Activated gamma-delta T cell treated with Interleukin-2 at 50 U/mL for 16 hours (primary cell): ENCODE measurements around the gene SLC7A7.
"Not testable (repeated sequence)": the region's sequence is repeated elsewhere in the genome, so short reads cannot be mapped to it uniquely, and the experiment has no call there.

Experiments
- DNase-seq: peaks from one replicate; pipeline ENCODE4 v3.0.0-alpha.2; 2020

SLC7A7 gene

DNA sequence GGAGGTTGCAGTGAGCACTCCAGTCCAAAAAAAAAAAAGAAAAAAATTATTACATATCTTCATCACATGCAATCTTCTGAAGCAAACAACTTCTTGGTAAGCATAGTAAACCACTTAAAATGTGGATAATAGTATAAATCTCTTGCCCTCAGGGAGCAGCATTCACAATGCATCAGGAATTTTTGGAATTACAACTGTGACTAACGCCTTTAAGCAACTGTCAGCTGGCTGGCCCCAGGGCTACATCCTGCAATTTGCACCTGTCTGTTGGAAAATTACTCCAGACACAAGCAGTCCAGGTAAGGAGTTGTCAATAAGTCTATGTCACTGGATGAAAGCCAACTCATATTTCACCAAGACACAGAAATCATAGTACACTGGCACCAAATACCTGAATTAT lies 5.5 kb upstream of the SLC7A7 start:
- no peak for DNase-seq

DNA sequence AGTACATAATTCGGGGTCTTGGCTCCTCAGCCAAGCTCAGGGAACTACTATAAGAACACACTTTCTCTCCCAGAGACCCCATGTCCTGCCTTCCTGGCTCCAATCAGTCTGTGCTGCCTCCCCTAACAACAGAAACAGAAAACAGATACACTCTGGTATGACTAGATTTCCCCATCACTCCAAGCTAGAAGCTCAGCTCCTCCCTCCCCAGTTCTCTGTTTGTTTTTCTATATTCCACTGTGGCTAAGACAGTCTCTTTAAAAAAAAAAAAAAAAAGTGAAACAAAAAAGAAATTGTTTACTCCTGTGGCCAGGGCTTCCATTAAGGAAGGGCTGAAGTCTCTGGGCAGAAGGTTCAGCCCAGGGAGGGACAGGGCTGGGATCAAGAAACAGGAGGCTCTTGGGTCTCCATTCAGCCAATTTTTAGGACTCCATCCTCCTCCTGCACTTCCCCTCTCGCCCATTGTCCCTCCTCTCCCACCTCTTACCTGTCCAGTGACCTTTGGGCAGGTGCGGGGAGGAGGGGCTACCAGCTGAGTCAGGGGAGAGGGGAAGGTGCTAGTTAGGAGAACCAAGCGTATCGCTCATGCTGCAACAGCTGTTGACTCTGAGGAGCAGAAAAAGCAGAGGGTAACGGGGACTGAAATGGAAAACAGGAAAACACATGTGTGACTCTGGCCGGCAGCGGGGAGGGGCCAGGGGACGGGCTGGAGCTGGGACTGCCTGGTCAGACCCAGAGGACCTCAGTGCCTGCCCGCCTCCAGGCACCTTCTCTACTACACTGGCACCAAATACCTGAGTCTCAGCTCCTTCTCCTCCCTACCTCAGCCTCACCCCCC lies 4.1 kb upstream of the SLC7A7 start:
- no peak for DNase-seq

DNA sequence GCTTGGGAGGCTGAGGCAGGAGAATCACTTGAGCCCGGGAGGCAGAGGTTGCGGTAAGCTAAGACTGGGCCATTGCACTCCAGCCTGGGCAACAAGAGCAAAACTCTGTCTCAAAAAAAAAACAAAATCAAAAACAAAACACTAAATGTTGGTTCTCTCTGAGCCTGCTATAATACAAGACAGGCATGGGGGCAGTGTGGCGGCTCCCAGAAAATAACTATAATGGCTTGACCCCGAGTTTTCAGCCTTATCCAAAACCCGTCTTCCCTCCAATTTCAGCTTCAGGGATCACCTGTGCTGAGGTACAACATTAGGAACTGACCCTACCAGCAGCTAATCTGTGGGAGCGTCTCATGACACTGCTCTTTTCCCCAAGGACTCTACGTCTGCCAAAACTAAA lies 862 bp downstream of the SLC7A7 start:
- no peak for DNase-seq

DNA sequence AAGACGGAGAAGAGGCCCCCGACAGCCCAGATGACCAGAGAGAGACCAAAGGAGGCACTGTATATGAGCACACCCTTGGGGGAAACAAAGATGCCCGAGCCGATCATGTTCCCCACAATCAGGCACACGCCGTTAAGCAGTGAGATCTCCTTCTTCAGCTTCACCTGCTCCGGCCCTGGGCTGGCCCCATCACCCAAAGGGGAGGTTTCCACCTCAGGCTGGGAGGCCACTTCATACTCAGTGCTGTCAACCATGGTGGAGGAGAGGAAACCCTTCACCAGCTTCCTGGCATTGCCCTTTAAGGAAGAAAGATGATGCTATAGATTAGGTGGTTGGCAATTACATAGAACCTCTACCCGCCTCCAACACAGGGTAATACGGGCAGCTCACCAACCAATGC lies 2.1 kb downstream of the SLC7A7 start:
- DNase-seq: no peak

DNA sequence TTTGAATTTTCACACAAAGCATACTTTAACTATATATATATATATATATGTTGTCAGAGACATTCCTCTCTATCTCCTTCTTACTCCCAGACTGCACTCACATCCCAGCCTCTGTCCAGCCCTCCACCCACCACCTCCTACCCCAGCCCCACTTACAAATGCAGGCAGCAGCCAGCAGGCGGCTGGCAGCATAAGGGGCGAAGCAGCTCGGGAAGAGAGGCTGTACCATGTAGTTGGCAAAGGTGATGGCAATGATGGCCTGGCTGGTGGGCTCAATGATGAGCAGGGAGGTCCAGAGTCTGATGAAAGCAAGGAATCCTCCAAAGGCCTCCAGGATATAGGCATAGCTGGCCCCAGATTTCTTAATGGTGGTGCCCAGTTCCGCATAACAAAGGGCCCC lies 2.5 kb downstream of the SLC7A7 start:
- DNase-seq: no peak

DNA sequence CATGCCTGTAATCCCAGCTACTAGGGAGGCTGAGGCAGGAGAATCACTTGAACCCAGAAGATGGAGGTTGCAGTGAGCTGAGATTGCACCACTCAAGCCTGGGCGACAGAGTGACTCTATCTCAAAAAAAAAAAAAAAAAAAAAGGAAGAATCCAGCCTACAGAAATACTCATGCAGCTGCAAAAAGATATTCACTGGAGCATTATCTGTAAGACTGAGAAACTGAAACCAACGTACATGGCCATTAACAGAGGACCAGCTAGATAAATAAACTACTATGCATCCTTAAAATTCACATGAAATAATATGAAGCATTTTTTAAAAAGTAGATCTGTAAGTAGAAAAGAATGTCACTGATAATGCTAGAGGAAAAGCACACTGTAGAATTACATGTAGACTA lies 3.5 kb downstream of the SLC7A7 start:
- no peak for DNase-seq

DNA sequence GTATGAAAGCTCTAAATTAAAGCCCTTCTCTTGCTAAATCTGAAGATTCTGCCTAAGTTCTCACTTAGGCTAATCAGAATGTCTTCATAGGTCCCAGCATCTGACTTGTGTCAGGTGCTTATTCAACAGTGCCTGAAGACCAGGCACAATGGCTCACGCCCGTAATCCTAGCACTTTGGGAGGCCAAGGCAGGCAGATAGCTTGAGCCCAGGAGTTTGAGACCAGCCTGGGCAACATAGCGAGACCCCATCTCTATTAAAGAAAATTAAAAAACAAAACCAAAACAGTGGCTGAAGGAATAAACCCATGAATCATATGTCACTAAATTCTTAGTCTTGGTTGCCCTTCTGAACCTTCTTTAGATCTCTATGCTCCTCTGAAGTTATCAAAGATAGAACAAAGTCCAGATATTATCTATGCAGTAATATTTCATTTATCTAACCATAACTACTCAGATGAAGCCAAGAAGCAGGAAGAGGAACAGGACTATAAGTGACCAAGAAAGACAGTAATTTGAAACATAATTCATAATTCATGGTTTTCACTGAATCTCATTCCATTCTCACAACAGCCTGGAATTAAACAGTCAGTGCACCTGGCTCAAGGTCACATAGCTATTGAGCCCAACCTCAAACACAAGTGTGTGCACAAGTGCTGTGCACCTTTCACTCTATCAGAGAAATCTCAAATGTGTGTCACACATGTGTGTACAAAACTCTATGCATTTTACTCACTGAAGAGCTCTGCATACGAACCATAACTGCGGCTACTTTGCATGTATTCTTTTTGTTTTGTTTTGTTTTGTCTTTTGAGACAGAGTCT lies 6.6 kb downstream of the SLC7A7 start:
- no peak for DNase-seq

DNA sequence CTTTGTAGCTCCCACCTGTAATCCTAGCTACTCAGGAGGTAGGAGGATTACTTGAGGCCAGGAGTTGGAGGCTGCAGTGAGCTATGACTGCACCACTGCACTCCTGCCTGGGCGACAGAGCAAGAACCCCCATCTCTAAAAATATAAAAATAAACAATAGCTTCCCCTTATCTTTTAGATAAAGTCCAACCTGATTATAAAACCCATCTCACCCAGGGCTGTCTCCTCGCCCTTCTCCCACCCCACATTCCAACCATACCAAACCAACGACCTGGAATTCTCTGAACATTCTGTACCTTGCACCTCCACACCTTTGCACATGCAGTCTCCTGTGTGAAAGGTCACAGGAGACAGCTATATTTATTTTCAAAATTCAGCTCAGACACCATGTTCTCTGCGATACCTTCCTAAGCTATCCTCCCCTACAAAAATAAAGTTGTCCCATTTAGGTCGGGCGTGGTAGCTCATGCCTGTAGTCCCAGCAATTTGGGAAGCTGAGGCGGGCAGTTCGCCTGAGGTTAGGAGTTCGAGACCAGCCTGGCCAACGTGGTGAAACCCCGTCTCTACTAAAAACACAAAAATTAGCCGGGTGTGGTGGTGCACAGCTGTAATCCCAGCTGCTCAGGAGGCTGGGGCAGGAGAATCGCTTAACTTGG lies 7.7 kb downstream of the SLC7A7 start:
- no peak for DNase-seq

DNA sequence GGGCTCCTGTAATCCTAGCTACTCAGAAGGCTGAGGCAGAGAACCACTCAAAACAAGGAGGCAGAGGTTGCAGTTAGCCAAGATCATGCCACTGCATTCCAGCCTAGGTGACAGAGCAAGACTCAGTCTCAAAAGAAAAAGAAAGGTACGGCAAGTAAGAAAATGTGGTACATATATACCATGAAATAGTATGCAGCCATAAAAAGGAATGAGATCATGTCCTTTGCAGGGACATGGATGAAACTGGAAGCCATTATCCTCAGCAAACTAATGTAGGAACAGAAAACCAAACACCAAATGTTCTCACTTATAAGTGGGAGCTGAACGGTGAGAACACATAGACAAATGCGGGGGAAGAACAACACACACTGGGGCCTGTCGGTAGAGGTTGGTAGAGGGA lies 10.0 kb downstream of the SLC7A7 start:
- not testable (repeated sequence) for DNase-seq

DNA sequence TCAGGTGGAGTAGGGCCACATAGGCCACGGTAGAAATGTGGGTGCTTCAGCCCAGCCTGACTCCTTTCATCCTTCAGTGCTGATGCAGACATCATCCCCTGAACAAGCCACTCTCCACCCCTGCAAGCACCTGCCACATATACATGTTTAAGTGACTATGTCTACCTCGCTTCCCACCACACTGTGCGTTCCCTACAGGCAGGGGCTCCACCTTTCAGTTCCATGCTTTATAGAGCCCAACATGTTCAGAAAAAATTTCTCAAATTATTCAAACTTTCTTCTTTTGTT lies 11.6 kb downstream of the SLC7A7 start:
- no peak for DNase-seq

DNA sequence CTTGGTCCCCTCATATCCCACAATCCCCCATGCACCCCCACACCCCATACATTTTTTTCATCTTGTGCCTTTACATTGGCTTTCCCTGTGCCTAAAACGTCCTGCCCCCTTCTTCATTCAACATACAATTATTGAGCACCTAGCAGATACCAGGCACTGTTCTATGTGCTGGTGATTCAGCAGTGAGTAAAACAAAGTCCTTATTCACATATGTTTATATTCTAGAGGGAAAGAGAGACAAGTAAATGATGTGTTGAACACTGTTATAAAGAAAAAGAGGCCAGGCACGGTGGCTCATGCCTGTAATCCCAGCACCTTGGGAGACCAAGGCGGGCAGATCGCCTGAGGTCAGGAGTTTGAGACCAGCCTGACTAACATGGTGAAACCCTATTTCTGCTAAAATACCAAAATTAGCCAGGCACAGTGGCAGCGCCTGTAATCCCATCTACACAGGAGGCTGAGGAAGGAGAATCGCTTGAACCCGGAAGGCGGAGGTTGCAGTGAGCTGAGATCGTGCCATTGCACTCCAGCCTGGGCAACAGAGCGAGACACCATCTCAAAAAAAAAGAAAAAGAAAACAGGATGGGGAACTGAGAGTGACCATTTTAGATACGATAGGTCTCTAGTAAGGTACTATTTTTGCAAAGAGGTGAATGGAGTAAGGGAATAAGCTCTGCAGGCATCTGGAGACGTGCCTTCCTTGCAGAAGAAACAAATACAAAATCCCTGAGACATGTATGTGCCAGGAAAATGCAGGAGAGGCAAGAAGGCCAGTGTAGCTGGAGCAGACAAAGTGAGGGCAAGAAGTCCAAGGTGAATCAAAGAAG lies 12.2 kb downstream of the SLC7A7 start:
- no peak for DNase-seq

DNA sequence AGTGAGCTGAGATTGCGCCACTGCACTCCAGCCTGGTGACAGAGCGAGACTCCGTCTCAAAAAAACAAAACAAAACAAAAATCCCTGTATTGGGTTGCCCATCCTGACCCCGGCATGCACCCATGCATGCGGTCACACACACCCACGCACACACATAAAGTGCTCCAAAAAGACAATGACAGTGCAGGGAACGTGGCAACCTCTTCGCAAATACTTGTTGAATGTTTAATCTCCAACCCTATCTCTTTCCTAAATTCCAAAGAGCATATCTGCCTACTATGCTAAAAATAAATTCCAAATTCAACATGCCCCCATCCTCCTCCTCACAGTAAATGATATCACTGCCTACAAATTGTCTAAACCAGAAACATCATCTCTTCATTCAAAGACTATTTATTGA lies 13.5 kb downstream of the SLC7A7 start:
- DNase-seq: no peak

DNA sequence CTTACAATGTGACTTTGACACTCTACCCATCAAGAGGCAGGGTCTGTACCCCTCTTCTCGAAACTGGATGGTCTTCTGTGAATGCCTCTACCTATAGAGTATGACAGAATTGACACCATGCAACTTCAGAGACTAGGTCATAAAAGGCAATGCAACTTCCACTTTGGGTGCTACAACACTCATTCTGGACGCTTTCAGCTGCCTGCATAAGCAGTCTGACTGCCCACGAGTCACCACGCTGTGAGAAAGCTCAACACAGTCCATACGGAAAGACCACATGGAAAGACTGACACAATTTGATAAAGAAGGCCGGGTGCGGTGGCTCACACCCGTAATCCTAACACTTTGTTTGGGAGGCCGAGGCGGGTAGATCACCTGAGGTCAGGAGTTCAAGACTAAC lies 14.9 kb downstream of the SLC7A7 start:
- DNase-seq: no peak

DNA sequence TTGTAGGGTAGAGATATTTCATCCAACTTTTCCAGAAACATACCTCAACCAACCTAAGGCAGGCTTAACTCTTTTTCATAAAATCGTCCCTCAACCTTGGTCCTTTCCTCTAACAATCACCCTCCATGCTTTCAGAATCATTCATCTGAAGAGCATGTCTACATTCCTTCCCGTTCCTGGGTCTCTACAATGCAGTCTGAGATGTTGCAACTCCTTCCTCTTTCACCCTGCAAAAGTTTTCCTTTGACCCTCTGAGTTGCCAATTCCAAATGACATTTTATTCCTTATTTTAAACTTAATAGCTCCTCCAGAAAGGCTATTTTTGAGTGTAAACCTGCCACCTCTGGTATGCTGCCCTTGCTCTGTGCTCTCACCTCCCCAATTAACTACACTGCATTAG lies 16.7 kb downstream of the SLC7A7 start:
- no peak for DNase-seq

DNA sequence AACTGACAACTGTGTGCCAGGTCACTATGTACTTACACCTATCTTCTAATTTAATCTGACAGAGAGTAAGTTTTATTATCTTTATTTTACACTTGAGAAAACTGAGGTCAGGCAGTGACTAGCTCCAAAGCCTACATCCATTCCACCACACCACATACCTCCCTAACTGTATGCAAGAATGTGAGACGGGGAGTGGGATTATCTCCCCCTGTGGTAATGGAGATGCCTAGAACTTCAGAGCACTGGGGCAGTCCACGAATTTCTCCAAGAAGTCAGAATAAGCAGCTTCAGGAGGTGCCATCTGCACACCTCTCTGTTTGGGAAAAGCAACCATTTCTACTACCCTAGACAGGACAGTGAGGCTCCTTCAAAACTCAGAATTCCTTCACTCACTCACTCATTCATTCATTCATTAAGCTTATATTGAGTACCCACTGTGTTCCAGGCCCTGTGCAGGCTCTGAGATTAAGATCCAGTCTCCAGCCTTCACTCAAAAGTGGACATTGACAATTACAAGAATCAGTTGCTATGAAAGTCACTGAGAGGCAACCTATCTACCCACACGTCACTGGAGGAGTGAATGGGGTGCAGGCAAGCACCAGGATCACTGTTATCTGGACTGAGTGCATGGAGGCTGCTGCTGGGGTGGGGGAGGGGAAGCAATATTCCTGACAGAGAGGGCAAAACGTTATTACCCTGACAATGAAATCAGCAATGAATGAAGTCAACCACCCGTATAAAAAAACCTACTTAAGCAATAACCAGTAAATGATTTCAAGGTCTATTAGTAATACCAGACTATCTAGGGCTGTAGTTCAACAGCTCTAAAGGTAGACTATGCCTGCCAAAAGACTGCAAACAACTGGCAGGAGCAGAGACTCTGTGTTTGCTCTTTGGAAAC lies 18.0 kb downstream of the SLC7A7 start:
- no peak for DNase-seq

DNA sequence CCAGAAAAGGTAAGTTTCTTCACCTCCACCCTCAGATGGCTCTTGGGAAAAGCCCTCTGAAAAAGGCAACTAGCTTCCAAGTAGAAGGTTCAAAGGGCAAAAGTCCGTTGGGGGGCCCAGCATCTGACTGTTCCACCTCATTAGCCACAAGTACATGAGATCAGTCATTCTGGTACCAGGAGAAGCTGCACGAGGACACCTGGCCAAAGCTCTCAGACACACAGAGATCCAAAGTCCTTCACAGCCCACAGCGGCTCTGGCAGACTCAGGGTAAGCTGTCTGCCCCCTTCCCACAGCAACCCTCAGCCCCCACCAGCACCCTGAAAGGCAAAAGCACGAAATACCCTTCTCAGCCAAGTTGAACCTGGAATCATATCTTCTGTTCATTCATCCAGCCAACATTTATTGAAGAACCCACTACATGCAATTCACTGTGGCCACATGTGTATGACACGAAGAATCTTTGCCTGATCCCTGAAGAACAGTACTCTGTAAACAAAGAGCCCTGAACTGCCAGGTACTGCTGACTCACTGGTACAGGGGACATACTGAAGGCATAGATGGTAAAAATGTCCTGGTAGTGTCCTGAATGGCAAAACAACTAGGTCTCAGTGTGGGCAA lies 19.0 kb downstream of the SLC7A7 start:
- no peak for DNase-seq

DNA sequence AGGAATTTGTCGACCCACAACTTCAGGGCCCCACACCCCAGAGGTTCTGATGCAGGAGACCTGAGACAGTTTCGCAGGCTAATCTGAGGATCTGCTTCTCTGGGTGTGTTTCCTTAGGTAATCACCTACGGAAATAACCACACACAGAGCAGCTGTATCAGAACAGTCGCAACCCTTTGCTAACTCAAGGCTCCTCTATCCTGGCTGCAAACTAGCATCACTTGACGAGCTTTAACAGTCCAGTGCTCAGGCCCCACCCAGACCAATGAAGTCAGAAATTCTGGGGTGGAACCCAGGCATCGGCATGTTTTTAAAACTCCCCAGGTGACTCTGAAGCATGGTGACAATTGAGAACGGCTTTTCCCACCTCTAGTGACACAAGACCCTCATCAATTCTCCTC lies 20.7 kb downstream of the SLC7A7 start:
- no peak for DNase-seq

DNA sequence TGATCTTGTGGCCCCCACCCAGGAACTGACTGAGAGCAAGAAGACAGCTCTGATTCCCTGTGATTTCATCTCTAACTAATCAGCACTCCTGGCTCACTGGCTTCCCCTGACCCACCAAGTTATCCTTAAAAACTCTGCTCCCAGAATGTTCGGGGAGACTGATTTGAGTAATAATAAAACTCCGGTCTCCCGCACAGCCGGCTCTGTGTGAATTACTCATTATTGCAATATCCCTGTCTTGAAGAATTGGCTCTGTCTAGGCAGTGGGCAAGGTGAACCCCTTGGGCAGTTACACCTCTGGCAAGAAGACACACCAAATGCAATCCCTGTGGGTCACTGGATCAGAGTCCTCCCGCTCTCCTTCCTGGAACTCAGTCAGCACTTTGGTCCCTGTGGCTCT lies 21.3 kb downstream of the SLC7A7 start:
- DNase-seq: no peak

DNA sequence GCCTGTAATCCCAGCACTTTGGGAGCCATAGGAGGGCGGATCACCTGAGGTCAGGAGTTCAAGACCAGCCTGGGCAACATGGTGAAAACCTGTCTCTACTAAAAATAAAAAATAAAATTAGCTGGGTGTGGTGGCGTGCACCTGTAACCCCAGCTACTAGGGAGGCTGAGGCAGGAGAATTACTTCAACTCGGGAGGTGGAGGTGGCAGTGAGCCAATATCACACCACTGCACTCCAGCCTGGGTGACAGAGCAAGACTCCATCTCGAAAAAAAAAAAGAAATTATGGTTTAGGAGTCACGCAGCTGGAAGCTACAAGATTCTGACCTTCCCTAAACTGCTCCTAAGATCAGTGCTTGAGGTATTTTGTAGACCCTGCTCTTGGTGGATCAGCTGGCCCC lies 21.7 kb downstream of the SLC7A7 start:
- not testable (repeated sequence) for DNase-seq

DNA sequence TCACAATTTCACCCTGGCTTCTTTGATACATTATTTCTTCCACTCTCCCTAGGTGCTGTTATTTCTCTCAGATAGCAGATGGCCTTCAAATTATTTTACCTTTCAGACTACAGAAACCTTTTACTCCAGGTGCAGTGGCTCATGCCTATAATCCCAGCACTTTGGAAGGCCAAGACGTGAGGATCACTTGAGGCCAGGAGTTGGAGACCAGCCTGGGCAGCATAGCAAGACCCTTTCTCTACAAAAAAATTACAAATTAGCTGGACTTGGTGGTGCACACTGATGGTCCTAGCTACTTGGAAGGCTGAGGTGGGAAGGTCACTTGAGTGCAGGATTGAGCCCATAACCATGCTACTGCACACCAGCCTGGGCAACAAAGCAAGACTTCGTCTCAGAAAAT lies 23.1 kb downstream of the SLC7A7 start:
- no peak for DNase-seq

DNA sequence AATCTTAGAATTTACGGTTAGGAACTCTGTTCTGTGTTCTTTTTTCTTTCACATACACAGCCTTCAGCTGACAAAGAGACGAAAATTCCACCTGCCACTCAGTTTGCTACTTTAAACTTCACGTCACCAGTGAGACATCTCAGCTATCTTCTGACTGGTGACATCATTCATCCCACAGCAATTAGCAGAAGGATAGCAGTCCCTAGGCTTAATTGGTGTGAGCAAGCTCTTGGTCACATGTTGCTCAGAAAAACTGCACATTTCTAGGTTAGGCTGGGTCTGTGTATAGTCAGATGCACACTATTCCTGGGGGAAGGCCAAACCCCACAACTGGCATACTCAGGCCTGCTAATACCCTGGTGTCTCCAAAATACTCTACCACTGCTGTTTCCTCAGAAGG lies 23.9 kb downstream of the SLC7A7 start:
- DNase-seq: no peak

DNA sequence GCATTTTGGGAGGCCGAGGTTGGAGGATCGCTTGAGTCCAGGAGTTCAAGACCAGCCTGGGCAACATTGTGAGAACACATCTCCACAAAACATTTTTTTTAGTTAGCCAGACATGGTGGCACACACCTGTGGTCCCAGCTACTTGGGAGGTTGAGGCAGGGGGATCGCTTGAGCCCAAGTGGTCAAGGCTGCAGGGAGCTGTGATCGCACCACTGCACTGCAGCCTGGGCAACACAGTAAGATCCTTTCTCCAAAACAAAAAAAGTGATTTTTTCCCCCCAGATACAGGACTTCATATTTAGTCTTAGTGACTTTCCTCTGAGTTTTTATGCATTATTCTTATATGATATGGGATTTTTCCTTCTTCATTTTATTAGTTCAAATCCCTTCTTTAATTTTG lies 28.6 kb downstream of the SLC7A7 start:
- no peak for DNase-seq
